Prostate gland (tissue), 2 donors: ENCODE results near the gene SYNPO2.

ENCODE experiments used
- POLR2A ChIP-seq: fragments of 450-650 bp; IDR thresholded peaks from one replicate; pipeline ENCODE4 v1.6.1; 2016; ENCODE audit warnings: antibody characterized with exemption, mild to moderate bottlenecking
- POLR2AphosphoS5 ChIP-seq: sonication (generic); formaldehyde crosslinking; IDR thresholded peaks from one replicate; pipeline ENCODE4 v1.6.1; 2017; ENCODE audit warnings: antibody characterized with exemption
- TF ChIP-seq, protein P1 (sequence below), 4 experiments: fragments of 200-600 bp in 2 of 4; fragments of 450-650 bp in 2 of 4; sonication (generic) in 2 of 4; IDR thresholded peaks; 1 replicate in 3 of 4; 2 replicates in 1 of 4; pipeline ENCODE4 v1.5.1; 2016 to 2019; ENCODE audit warnings: antibody characterized with exemption in 4 of 4, mild to moderate bottlenecking in 2 of 4, moderate library complexity in 2 of 4

DNA sequence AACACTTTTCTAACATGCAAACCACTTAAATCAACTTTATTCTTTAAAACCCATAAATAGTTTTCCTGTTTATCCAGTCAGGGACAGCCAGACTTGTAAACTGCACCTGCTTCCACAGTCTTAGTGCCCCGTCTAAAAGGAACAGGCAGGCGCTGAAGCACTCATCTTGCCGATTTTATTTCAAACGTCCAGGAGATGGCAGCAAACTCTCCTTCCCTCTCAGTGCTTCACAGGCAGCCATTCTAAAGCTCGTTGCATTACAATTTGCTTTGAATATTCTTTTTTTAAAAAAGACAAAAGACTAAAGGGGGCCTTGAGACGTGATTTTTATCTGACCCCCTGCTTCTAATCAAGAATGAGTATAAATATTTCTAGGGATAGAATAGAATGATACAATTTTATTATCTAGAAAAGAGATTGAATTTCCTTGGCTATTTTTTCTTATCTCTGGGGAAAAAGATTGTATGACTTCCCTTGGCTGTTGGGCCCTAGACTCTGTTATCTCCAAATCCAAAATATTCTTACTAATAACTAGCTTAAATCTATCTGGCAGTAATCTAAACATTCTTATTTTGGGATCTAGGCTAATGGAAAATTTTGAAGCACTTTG, 153.4 kb downstream of the SYNPO2 start:
- TF ChIP-seq, protein P1, sequence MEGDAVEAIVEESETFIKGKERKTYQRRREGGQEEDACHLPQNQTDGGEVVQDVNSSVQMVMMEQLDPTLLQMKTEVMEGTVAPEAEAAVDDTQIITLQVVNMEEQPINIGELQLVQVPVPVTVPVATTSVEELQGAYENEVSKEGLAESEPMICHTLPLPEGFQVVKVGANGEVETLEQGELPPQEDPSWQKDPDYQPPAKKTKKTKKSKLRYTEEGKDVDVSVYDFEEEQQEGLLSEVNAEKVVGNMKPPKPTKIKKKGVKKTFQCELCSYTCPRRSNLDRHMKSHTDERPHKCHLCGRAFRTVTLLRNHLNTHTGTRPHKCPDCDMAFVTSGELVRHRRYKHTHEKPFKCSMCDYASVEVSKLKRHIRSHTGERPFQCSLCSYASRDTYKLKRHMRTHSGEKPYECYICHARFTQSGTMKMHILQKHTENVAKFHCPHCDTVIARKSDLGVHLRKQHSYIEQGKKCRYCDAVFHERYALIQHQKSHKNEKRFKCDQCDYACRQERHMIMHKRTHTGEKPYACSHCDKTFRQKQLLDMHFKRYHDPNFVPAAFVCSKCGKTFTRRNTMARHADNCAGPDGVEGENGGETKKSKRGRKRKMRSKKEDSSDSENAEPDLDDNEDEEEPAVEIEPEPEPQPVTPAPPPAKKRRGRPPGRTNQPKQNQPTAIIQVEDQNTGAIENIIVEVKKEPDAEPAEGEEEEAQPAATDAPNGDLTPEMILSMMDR (IDR thresholded peaks at IDR 0.05): peak; percentile 62 to 71 (median 66)
- no peak for TF ChIP-seq POLR2A
- TF ChIP-seq POLR2AphosphoS5: peak; percentile 50
